T-helper 2 cell (primary cell): Measurements from ENCODE around the gene PDLIM1.

Experiments used
- DNase-seq, 5 experiments: peaks; one replicate each; pipeline versions ENCODE4 v3.0.0 to v3.0.0-alpha.2; 2012 to 2022

The PDLIM1 gene

DNA sequence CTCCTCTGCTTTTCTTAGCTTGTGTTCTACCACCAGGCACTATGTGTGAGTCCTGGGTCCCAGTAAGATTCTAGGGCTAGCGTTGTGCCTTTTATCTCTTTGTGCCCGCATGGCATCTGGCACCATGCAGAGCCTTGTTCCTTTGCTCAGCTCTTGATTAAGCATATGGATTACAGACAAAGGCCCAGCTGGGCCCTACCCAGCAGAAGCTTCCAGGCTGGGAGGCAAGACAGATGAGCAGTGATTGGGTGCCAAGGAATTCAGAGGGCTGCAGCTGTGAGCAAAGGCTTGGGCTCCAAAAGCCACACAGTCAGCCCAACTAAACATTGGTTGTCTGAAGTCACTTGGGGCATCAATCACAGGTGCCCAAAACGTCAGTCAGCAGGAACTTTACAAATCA, 94.8 kb downstream of the PDLIM1 start:
- no peak for DNase-seq

DNA sequence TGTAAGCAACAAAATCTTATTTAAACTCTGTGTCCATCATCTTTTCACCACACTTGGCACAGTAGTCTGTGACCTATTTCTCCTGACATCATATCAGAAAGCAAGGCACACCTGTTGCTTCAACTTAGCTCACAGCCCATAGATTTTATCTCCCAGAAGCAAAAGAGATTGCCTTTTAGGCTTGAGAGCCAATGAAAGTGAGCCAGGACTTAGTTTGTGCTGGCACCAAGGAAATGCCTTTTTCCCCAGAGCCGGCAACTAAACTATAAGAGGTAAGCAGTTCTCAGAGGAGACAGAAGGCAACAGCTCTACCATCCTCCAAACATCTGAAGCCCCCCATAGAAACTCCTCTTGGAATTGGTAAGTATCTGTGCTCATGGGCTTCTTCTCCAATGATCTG, 96.9 kb downstream of the PDLIM1 start, which contains the start of gene ACSM6:
Gene ACSM6, plus strand, starts transcription at position 295 of the 400 bp plus-strand sequence. CDS start 248 bp downstream, outside the sequence.
- DNase-seq, result no peak

DNA sequence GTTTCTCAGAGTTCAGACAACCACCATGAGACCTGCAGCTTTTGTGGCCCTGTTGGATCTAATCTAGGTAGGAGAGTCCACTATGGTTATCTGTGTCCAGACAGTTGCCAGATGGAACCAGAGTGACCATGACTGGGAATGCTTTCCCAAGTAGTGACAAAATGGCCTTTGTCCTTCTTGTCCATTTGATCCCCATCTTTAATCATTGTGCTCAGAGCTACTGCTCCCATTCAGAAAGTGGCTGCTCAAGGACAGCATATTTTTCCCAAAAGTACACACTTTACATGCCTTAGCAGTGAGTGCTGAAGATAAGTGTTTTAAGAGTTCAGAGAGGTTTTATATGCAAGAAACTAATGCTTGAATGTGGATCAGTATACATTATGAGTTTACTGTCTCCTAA, 102.2 kb downstream of the PDLIM1 start:
- no peak for DNase-seq

DNA sequence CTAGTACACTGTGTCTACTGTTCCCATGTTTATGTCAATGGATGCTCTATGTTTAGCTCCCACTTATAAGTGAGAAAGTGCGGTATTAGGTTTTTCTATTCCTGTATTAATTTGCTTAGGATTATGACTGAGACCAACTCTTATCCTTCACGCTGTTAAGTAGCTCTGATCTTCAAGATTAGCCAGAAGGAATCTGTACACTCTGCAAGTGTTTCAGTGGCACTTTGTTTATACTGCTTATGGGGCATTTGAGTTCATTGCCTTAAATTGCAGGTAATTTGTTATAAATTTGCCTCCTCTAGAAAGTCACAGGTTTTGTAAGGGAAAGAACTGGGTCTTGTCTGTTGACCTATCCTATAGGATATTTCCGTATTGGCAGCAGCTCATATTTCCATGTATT, 103.2 kb downstream of the PDLIM1 start:
- no peak for DNase-seq
